OCI-LY3 (cell line): ENCODE results near the gene VEZT.
A peak's percentile ranks its signal among the peaks of the same experiment; 100 is the strongest.

Source experiments
- H2AFZ ChIP-seq: fragments of 200-600, 300-600 bp; shearing (Covaris generic); 2 replicates; pipeline ENCODE4 v1.6.0; 2014; ENCODE audit warnings: antibody characterized with exemption, low read depth, low read length
- H3K27ac ChIP-seq: fragments of 200-600, 300-600 bp; sonication (generic); 2 replicates; pipeline ENCODE4 v1.5.1; 2014; ENCODE audit warnings: mild to moderate bottlenecking, low read length, moderate library complexity, mixed read lengths
- H3K27me3 ChIP-seq: fragments of 200-600, 300-600 bp; sonication (generic); 2 replicates; pipeline ENCODE4 v1.6.1; 2014; ENCODE audit warnings: low read depth, low read length, mixed read lengths
- H3K36me3 ChIP-seq: fragments of 200-600, 300-600 bp; sonication (generic); replicated peaks from 2 replicates; pipeline ENCODE3; 2014; ENCODE audit warnings: low read depth, low read length, mixed read lengths
- H3K4me1 ChIP-seq: fragments of 300-600, 200-600 bp; sonication (generic); 2 replicates; pipeline ENCODE4 v1.6.1; 2014; ENCODE audit warnings: low read length, mixed read lengths
- H3K4me2 ChIP-seq: fragments of 200-600, 300-600 bp; sonication (generic); 2 replicates; pipeline ENCODE4 v1.6.1; 2014; ENCODE audit warnings: low read length, mixed read lengths
- H3K4me3 ChIP-seq: fragments of 300-600, 200-600 bp; sonication (generic); 2 replicates; pipeline ENCODE4 v1.5.1; 2014; ENCODE audit warnings: antibody characterized with exemption, mild to moderate bottlenecking, low read length, moderate library complexity
- H3K79me2 ChIP-seq: fragments of 300-600, 200-600 bp; shearing (Covaris generic); 2 replicates; pipeline ENCODE4 v1.6.1; 2014; ENCODE audit warnings: mild to moderate bottlenecking, low read length, mixed read lengths
- H3K9ac ChIP-seq: fragments of 300-600, 200-600 bp; shearing (Covaris generic); 2 replicates; pipeline ENCODE4 v1.6.0; 2014; ENCODE audit warnings: mild to moderate bottlenecking, low read length, moderate library complexity
- H3K9me3 ChIP-seq: fragments of 200-600, 300-600 bp; shearing (Covaris generic); 2 replicates; pipeline ENCODE4 v1.6.1; 2014; ENCODE audit warnings: low read length, mixed read lengths; ENCODE audit not compliant: insufficient read depth
- H4K20me1 ChIP-seq: fragments of 200-600, 300-600 bp; sonication (generic); 2 replicates; pipeline ENCODE4 v1.6.1; 2016; ENCODE audit warnings: low read length, mixed read lengths; ENCODE audit not compliant: insufficient read depth
- CTCF ChIP-seq: fragments of 200-600, 300-600 bp; sonication (generic); IDR thresholded peaks from 2 replicates; pipeline ENCODE4 v1.5.1; 2014; ENCODE audit warnings: antibody characterized with exemption, low read length, low read depth
- EZH2phosphoT487 ChIP-seq: fragments of 200-600 bp; shearing (Covaris generic); IDR thresholded peaks from 2 replicates; pipeline ENCODE4 v1.6.1; 2018; ENCODE audit warnings: antibody characterized with exemption, mixed run types, low read depth

VEZT gene

DNA sequence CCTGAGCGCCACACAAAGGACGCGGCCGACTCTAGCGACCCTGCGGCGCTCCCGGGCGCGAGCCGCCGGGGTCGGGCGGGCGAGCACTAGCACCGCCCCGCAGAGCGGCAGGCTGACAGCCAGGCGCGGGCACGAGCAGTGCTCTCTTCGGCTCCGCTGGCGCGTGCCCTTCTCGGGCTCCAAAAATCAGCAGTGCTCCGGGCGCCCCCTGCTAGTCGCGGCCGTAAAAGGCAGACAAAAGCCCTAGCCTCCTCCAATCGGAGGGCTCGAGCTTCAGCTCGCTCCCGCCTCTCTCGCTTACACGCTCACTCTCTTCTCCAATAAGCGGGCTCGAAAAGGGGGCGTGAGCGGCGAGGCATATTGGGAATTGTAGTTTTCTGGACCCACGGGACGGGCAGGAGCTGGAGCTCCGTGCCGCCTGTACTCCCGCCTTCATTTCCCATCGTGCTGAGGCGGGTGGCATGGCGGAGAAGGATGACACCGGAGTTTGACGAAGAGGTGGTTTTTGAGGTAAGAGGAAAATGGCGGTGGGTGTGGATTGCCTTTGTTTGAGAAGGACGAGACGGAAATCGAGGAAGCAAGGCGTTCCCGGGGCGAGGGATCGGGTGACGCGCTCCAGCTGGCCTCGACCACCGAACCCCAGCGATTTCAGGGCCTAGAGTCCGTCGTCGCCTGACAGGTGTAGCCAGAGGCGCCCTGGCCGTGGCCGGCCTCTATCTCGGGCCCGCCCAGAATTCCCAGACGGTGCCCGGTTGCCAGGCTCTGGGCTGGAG, at the start of gene VEZT, which contains the start of gene FGD6:
VEZT (plus strand) TSS at position 431 of the 773 bp plus-strand sequence; CDS start at position 475, 44 bp downstream.
FGD6 (minus strand) TSS at position 91 of the 773 bp plus-strand sequence. CDS start 227 bp downstream, outside the sequence.
- H3K79me2 ChIP-seq: peaks cover 45% of the 10 kb centered on the region
- peaks cover 20% of the 10 kb centered on the region for H3K4me1 ChIP-seq
- H4K20me1 ChIP-seq: no peaks in the 10 kb centered on the region; the same call in 1 of the 2 replicates
- no peaks in the 10 kb centered on the region for H3K9me3 ChIP-seq
- peak within 1 kb of the TSS; percentile 67 for H3K27ac ChIP-seq
- H3K27me3 ChIP-seq: no peaks in the 10 kb centered on the region
- TF ChIP-seq EZH2phosphoT487 (no peak), CTCF (peak; percentile 56)
- peak within 1 kb of the TSS; percentile 81 for H3K9ac ChIP-seq
- peak within 1 kb of the TSS; percentile 99 for H3K4me2 ChIP-seq
- H3K36me3 ChIP-seq: no peaks in the 10 kb centered on the region
- H3K4me3 ChIP-seq: peak within 1 kb of the TSS; percentile 95
- peak within 1 kb of the TSS; percentile 99 for H2AFZ ChIP-seq

- no peaks in the 10 kb centered on the region for H3K79me2 ChIP-seq
- no peak for TF ChIP-seq CTCF
- TF ChIP-seq EZH2phosphoT487: no peak
- H3K36me3 ChIP-seq: no peaks in the 10 kb centered on the region
- H3K4me3 ChIP-seq: no peak overlapping the region
- H2AFZ ChIP-seq: no peak overlapping the region
- H3K27ac ChIP-seq: no peak overlapping the region
- no peaks in the 10 kb centered on the region for H3K9me3 ChIP-seq
- H3K4me2 ChIP-seq: no peak overlapping the region
- H3K27me3 ChIP-seq: no peaks in the 10 kb centered on the region
- no peak overlapping the region for H3K9ac ChIP-seq
- no peaks in the 10 kb centered on the region for H4K20me1 ChIP-seq
- H3K4me1 ChIP-seq: no peaks in the 10 kb centered on the region
Measured at GRCh38 chr12:95168746-95169145, 48.9 kb upstream of the VEZT start.

DNA sequence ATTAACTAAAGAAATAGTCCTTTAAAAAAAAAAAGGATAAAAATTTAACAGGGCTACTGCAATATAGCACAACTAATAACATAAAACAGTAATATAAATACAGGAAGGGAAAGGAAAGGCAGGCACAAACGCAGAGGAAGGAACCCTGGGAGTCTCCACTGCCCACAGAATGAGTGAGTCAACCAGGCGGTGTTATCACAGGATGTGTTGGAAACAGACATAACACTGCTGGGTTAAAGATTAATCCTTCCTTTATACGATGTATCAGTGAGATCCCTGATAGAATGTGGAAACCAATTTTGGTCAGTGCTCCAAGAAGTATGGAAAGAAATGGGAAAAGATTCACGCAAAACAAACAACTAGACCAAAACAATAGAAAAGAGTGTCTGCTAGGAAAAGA, 48.2 kb upstream of the VEZT start:
- H3K9ac ChIP-seq: no peak overlapping the region
- H3K27ac ChIP-seq: no peak overlapping the region
- H3K9me3 ChIP-seq: no peaks in the 10 kb centered on the region
- no peaks in the 10 kb centered on the region for H3K79me2 ChIP-seq
- H4K20me1 ChIP-seq: no peaks in the 10 kb centered on the region
- no peaks in the 10 kb centered on the region for H3K4me1 ChIP-seq
- H3K36me3 ChIP-seq: no peaks in the 10 kb centered on the region
- H2AFZ ChIP-seq: no peak overlapping the region
- H3K4me3 ChIP-seq: no peak overlapping the region
- H3K4me2 ChIP-seq: no peak overlapping the region
- H3K27me3 ChIP-seq: no peaks in the 10 kb centered on the region
- TF ChIP-seq EZH2phosphoT487 (no peak), CTCF (no peak)

DNA sequence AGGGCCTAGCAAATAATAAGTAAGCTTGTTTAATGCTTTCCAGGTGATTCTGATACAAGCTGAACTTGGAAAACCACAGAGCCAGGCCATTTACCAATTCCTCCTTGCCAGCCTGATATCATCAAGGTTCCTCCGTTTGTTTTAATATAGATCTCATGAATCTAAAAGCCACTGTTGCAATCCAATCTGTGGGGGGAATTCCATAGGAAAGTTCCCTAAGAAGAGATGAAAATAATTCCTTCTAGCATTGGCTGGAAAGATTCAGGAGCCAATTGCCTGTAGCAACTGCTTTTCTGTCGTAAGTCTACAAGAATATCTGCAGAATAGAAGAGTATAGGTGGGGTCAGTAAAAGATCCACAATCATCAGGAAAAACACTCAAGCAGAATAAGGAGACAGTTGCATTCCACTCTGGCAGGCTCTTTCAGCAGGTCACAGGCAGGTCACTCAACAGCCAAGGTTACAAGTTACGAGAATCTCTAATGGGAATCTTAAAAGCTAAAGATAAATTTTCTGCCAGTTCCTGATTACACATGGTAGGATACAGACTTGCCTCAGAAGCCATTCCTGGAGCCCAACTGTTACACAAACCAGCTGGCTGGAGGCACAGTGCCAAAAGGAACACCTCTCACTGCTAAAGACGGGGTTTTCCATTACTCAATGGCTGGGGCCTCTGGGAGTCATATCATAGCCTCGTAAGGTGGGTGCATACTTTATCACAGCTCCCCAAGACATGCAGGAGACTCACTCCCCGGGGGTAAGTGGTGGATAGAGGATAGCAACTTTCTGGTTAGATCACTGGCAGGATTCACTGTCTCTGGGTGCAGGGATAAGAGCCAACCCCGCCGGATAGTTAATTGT, 44.0 kb upstream of the VEZT start:
- Histone ChIP-seq H3K9ac (no peak overlapping the region), H2AFZ (no peak overlapping the region)
- TF ChIP-seq EZH2phosphoT487: no peak
- TF ChIP-seq CTCF: no peak

More for the DNA sequence above, 44.0 kb upstream of the VEZT start:
- H3K79me2 ChIP-seq: no peaks in the 10 kb centered on the region
- H4K20me1 ChIP-seq: no peaks in the 10 kb centered on the region
- H3K27ac ChIP-seq: no peak overlapping the region
- no peak overlapping the region for H3K4me3 ChIP-seq
- H3K9me3 ChIP-seq: no peaks in the 10 kb centered on the region
- H3K27me3 ChIP-seq: peaks cover 4% of the 10 kb centered on the region; the same call in 1 of the 2 replicates
- no peaks in the 10 kb centered on the region for H3K36me3 ChIP-seq
- no peak overlapping the region for H3K4me2 ChIP-seq
- H3K4me1 ChIP-seq: peaks cover 7% of the 10 kb centered on the region
